HG02938 (cell line): ENCODE data around the gene IL18.
"Not testable (repeated sequence)": the region's sequence is repeated elsewhere in the genome, so short reads cannot be mapped to it uniquely, and the experiment has no call there.

Source experiments
- ATAC-seq: cut with Tn5 transposase; IDR thresholded peaks from one replicate; pipeline ENCODE4 v1.9.1; 2021; ENCODE audit warnings: mild to moderate bottlenecking, moderate library complexity; ENCODE audit not compliant: unreplicated experiment

The IL18 gene

GRCh38 chr11:112123129-112123528 is 40.8 kb downstream of the IL18 start:
- ATAC-seq, result no peak

GRCh38 chr11:112121981-112122615 is 41.8 kb downstream of the IL18 start:
- ATAC-seq, result no peak

GRCh38 chr11:112118176-112118575 is 45.7 kb downstream of the IL18 start:
- no peak for ATAC-seq

- no peak for ATAC-seq
Observed at GRCh38 chr11:112115386-112115785, 48.5 kb downstream of the IL18 start.

- ATAC-seq, result no peak
Observed at GRCh38 chr11:112114460-112114859, 49.4 kb downstream of the IL18 start.

GRCh38 chr11:112113539-112114457 is 50.1 kb downstream of the IL18 start:
- no peak for ATAC-seq

- no peak for ATAC-seq
Observed at GRCh38 chr11:112106070-112106469, 57.8 kb downstream of the IL18 start.

GRCh38 chr11:112103446-112103845 is 60.4 kb downstream of the IL18 start:
- no peak for ATAC-seq

- ATAC-seq, result no peak
Observed at GRCh38 chr11:112100462-112100861, 63.4 kb downstream of the IL18 start.

- ATAC-seq, result no peak
Observed at GRCh38 chr11:112097734-112098528, 66.0 kb downstream of the IL18 start.

- ATAC-seq, result no peak
Observed at GRCh38 chr11:112096194-112096593, 67.7 kb downstream of the IL18 start.

GRCh38 chr11:112095302-112095701 is 68.6 kb downstream of the IL18 start:
- not testable (repeated sequence) for ATAC-seq
